ENCODE results near the gene COX7A2L.
"Not testable (repeated sequence)": the region's sequence is repeated elsewhere in the genome, so short reads cannot be mapped to it uniquely, and the experiment has no call there.

Gene COX7A2L

DNA sequence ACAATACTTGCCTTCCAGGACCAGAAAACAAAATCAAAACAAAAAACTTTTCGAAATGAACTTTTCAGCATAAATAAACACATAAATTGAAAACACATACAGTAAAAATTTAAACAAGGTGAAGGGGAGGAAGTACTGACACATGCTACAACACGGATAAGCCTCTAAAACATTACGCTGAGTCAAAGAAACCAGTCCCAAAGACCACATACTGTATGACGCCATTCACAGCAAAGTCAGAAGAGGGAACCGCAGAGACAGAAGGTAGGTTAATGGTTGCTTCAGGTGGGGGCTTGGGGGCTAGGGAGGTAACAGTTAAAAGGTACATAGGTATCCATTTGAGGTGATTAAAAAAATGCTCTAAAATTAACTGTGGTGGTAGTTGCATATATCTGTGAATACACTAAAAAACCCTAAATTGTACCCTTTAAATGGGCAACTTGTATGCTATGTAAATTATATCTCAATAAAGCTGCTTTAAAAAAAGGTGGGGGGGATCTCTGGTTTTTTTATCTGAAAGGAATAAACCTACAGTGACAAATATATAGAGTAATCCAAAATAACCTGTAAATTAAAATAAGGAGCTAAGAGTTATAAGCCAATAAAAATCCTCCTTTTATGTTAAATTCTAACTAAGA is 7.1 kb downstream of the COX7A2L start:
- DNase-seq (ENCODE audit: low read depth), result no peak
- H3K4me3 ChIP-seq (ENCODE audit: low read length), result no peak overlapping the region
- TF ChIP-seq, protein P1, sequence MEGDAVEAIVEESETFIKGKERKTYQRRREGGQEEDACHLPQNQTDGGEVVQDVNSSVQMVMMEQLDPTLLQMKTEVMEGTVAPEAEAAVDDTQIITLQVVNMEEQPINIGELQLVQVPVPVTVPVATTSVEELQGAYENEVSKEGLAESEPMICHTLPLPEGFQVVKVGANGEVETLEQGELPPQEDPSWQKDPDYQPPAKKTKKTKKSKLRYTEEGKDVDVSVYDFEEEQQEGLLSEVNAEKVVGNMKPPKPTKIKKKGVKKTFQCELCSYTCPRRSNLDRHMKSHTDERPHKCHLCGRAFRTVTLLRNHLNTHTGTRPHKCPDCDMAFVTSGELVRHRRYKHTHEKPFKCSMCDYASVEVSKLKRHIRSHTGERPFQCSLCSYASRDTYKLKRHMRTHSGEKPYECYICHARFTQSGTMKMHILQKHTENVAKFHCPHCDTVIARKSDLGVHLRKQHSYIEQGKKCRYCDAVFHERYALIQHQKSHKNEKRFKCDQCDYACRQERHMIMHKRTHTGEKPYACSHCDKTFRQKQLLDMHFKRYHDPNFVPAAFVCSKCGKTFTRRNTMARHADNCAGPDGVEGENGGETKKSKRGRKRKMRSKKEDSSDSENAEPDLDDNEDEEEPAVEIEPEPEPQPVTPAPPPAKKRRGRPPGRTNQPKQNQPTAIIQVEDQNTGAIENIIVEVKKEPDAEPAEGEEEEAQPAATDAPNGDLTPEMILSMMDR (conservative IDR thresholded peaks at IDR 0.05; ENCODE audit: low read length), result no peak

DNA sequence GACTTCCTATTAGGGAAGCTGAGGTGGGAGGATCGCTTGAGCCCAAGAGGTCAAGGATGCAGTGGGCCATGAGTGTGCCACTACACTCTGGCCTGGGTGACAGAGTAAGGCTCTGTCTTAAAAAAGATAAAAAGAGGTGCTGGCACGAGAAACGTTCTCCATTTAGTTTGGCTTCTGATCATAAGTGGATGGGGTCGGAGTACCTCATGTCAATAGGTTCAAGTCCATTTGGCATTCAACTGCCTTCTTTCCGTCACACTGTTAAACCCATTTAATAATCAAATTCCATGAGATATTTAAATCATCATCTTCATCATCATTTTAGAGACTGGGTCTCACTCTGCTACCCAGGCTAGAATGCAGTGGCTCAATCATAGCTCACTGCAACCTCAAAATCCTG is 9.2 kb downstream of the COX7A2L start:
- DNase-seq (ENCODE audit: low read depth), result no peak
- H3K4me3 ChIP-seq (ENCODE audit: low read length), result no peak overlapping the region
- TF ChIP-seq, protein P1 (conservative IDR thresholded peaks at IDR 0.05; ENCODE audit: low read length), result no peak

DNA sequence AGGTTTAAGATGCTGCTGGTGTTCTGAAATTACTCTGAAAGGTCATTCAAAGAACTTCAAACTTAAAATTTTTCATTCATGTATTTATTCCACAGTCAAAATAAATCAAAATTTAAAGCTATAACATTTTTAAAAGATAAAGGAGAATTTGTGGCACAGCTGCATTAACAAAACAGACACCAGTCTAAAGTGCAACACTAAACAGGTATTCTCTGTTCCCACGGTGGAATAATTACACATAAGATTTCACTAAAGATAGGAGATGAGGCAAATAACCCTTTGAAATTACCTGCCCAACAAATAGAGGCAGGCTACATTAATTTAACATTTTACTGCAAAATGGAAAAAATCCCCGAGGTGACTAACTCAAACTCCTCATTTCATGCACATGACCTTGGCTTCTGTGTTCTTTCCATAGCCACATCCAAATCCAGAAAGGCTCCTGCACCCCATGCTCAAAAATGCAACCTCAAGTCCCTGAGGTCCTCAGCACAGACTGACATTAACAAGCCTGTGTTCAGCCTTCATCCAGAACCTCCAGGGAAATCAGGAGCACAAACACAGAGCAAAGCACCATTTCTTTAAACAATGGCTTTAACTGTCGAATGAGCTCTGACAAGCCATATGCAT is 10.5 kb downstream of the COX7A2L start:
- no peak overlapping the region for H3K4me3 ChIP-seq (ENCODE audit: low read length)
- no peak for DNase-seq (ENCODE audit: low read depth)
- TF ChIP-seq, protein P1 (conservative IDR thresholded peaks at IDR 0.05; ENCODE audit: low read length), result no peak

DNA sequence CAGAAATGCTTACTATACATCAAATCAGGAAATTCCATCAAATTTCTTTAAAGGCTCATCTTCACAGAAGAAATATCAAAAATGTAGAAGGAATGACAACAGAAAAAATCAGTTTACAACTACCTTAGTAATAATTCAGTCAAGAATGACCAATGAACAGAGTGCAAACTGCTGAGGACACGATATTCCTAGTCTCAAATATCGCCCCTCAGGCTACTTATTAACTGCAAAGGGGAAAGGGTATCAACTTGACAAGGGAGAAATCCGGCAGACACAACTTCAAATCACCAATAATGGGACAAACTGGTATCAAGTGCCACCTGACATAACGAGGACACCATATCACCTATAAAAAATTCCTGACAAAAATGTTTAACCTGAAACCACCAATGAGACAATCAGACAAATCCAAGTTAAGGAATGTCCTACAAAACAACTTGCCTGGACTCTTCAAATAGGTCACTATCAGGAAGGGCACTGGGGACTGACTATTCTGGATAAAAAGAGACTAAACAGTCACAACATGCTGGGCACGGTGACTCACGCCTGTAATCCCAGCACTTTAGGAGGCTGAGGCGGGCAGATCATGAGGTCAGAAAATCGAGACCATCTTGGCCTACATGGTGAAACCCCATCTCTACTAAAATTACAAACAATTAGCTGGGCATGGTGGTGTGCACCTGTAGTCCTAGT is 12.8 kb downstream of the COX7A2L start:
- no peak for DNase-seq (ENCODE audit: low read depth)
- H3K4me3 ChIP-seq (ENCODE audit: low read length), result no peak overlapping the region
- TF ChIP-seq, protein P1 (conservative IDR thresholded peaks at IDR 0.05; ENCODE audit: low read length), result no peak

DNA sequence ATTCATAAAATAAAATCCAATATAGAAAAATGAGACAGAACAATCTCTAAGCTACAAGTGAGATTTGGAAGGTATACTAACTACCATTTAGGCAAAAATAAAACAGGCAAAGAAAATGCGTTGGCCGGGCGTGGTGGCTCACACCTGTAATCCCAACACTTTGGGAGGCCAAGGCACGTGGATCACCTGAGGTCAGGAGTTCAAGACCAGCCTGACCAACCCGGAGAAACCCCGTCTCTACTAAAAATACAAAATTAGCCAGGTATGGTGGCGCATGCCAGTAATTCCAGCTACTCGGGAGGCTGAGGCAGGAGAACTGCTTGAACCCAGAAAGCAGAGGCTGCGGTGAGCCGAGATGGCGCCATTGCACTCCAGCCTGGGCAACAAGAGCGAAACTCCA is 13.5 kb downstream of the COX7A2L start:
- DNase-seq (ENCODE audit: low read depth); H3K4me3 ChIP-seq (ENCODE audit: low read length): not testable (repeated sequence)

DNA sequence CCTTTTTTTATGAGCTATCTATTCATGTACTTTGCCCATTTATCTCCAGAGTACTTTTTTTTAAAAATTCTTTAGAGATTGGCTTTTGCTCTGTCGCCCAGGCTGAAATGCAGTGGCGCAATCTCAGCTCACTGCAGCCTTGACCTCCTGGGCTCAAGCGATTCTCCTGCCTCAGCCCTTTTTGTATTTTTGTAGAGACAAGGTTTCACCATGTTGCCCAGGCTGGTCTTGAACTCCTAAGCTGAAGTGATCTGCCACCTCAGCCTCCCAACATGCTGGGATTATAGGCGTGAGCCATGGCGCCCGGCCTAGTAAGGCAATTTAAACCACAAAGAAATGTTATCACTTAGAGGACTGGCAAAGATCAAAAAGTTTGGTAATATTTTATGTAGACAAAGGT is 14.2 kb downstream of the COX7A2L start:
- DNase-seq (ENCODE audit: low read depth); H3K4me3 ChIP-seq (ENCODE audit: low read length): not testable (repeated sequence)

DNA sequence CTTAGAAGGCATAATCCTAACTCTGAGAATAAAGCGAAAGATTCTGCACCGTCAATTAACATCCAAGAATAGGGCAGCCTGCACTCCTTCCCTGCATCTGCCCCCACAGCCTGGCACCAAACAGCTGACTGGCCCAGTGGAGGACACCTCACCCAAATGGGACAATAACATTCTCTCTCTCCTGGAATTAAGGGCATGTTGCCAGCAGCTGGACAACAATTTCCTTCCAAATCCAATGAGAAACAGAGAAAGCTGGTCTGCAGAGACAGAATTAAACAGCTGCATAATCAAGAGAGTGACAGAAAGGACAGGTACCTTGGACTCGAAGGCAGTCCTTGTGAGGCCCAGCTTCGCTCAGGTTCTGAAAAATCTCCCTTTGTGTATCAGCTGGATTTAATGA is 15.0 kb downstream of the COX7A2L start:
- H3K4me3 ChIP-seq (ENCODE audit: low read length), result no peak overlapping the region
- no peak for DNase-seq (ENCODE audit: low read depth)
- TF ChIP-seq, protein P1 (conservative IDR thresholded peaks at IDR 0.05; ENCODE audit: low read length), result no peak

DNA sequence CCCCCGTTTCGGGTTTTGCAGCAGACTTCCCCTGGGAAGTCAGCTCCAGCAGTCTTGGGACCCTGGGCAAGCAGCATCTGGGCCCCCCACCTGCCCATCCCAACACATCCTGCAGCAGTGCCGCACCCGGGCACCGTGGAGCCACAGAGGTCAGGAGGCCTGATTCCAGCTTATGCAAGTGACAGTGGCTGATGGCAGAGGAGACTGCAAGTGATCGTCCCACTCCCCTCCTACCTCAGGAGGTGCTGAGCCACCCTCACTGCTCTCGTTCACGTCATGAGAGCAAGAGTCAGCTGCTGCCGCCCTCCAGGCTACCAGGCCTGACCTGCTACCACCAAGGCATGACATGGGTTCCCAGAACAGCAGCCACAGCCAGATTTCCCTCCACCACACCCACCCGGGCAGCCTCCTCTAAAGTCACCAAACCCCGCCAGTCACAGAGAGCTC is 18.2 kb downstream of the COX7A2L start:
- TF ChIP-seq, protein P1 (conservative IDR thresholded peaks at IDR 0.05; ENCODE audit: low read length), result no peak
- DNase-seq (ENCODE audit: low read depth), result no peak
- H3K4me3 ChIP-seq (ENCODE audit: low read length), result no peak overlapping the region
